Right atrium auricular region (tissue), 2 donors: ENCODE measurements around the gene AGPAT3. TPM values are rescaled to one million over a fixed set of nuclear protein-coding genes. Genes with fewer than 3 reads are reported as not detected.

ENCODE experiments used
- DNase-seq: peaks from one replicate; pipeline ENCODE4 v3.0.0-alpha.2; 2019; ENCODE audit warnings: low spot score
- H3K27ac ChIP-seq, 2 donors: fragments of 200-600 bp; sonication (generic); 1 replicate in 1 of 2; 2 replicates in 1 of 2; pipeline ENCODE4 v1.5.1; 2016 to 2019
- H3K27me3 ChIP-seq, 2 donors: fragments of 200-600 bp; sonication (generic); one replicate each; pipeline versions ENCODE4 v1.5.1 to v1.6.0; 2017 to 2019
- H3K36me3 ChIP-seq: fragments of 200-600 bp; sonication (generic); one replicate; pipeline ENCODE4 v1.5.1; 2016
- H3K4me1 ChIP-seq, 2 donors: fragments of 200-600 bp; sonication (generic); one replicate each; pipeline versions ENCODE4 v1.5.1 to v1.6.0; 2017 to 2019
- H3K4me3 ChIP-seq, 2 donors: fragments of 200-600 bp; sonication (generic); 1 replicate in 1 of 2; 2 replicates in 1 of 2; pipeline ENCODE4 v1.5.1; 2017 to 2019; ENCODE audit warnings: mild to moderate bottlenecking in 1 of 2, moderate library complexity in 1 of 2
- H3K9me3 ChIP-seq, 2 donors: fragments of 200-600 bp; sonication (generic); one replicate each; pipeline ENCODE4 v1.5.1; 2019
- CTCF ChIP-seq, 2 donors: fragments of 200-600 bp; sonication (generic); IDR thresholded peaks; one replicate each; pipeline ENCODE4 v1.5.1; 2019; ENCODE audit warnings: antibody characterized with exemption in 2 of 2
- total RNA-seq, 2 donors: library from RNA; depleted of rRNA; stranded (reverse); fragments of >200 nt; gene quantifications; one replicate each; pipeline ENCODE4 v1.1.0, GENCODE V29; 2016

Gene AGPAT3
- total RNA-seq, 2 donors from 2014 or later: 41.3 to 42.5 TPM

DNA sequence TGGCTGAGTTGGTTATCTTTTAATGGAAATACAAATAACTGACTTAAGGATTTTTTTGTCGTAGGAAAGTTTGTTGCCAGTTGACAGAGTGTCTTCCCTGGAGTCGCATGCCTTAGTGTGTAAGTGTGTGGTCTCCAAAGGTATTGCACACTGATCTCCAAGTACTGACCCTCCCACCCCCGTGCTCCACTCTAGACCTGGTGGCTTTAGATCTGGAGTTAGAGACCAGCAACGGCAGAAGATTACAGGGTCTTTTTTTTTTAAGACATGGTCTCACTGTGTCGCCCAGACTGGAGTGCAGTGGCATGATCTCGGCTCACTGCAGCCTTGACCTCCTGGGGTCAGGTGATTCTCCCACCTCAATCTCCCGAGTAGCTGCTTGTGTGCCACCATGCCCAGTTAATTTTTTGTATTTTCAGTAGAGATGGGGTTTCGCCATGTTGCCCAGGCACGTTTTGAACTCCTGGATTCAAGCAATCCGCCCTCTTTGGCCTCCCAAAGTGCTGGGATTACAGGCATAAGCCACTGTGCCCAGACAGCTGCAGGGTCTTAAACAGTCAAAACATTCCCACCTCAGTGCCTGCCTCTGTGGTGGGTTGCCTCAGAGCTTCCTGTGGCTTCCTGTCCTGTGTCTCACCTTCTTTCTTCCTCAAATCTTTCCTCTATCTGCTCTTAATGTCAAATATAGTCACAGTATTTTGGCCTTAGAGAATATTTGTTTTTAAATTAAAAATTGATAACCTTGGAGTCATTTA is 154.0 kb downstream of the AGPAT3 start:
- Histone ChIP-seq H3K4me1 (peaks cover 0 to 46% of the 10 kb centered on the region in 2 donors), H3K4me3 (no peak overlapping the region), H3K36me3 (no peaks in the 10 kb centered on the region), H3K27ac (no peak overlapping the region), H3K27me3 (no peaks in the 10 kb centered on the region), H3K9me3 (no peaks in the 10 kb centered on the region)
- no peak for TF ChIP-seq CTCF (IDR thresholded peaks at IDR 0.05)
- no peak for DNase-seq

DNA sequence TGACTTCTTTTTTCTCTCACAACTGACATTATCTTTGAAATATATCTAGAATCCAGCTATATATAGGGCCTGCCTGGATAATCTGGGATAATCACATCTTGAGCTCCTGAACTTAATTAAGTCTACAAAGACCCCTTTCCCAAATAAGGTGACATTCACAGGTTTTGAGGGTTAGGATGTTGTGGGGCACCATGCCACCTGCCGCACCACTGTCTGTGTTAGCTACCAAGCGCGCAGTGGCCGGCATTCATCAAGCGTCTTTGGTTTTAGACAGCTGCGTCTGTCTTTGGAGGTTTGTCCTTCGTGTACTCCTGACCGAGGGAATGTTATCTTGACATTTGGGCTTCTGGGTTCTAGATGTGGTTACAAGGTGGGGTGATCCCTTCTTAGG is 154.5 kb downstream of the AGPAT3 start:
- Histone ChIP-seq H3K36me3 (no peaks in the 10 kb centered on the region), H3K27ac (no peak overlapping the region), H3K27me3 (no peaks in the 10 kb centered on the region), H3K9me3 (no peaks in the 10 kb centered on the region), H3K4me1 (peaks cover 0 to 46% of the 10 kb centered on the region in 2 donors), H3K4me3 (no peak overlapping the region)
- no peak for TF ChIP-seq CTCF (IDR thresholded peaks at IDR 0.05)
- no peak for DNase-seq

- Histone ChIP-seq H3K4me1 (peaks cover 0 to 51% of the 10 kb centered on the region in 2 donors), H3K27me3 (no peaks in the 10 kb centered on the region), H3K9me3 (no peaks in the 10 kb centered on the region), H3K27ac (no peak overlapping the region), H3K4me3 (no peak overlapping the region), H3K36me3 (no peaks in the 10 kb centered on the region)
- no peak for TF ChIP-seq CTCF (IDR thresholded peaks at IDR 0.05)
- no peak for DNase-seq
Measured at GRCh38 chr21:44020551-44020950, 155.5 kb downstream of the AGPAT3 start.

- Histone ChIP-seq H3K27ac (peak overlapping the region; percentile 2 to 24), H3K27me3 (no peaks in the 10 kb centered on the region), H3K4me3 (no peak overlapping the region), H3K36me3 (no peaks in the 10 kb centered on the region), H3K4me1 (peaks cover 0 to 51% of the 10 kb centered on the region in 2 donors), H3K9me3 (no peaks in the 10 kb centered on the region)
- TF ChIP-seq CTCF (IDR thresholded peaks at IDR 0.05): no peak
- no peak for DNase-seq
Measured at GRCh38 chr21:44021064-44021463, 156.0 kb downstream of the AGPAT3 start.

GRCh38 chr21:44024257-44024656 is 159.2 kb downstream of the AGPAT3 start:
- Histone ChIP-seq H3K4me1 (peaks cover 0 to 46% of the 10 kb centered on the region in 2 donors), H3K36me3 (no peaks in the 10 kb centered on the region), H3K9me3 (no peaks in the 10 kb centered on the region), H3K27me3 (no peaks in the 10 kb centered on the region), H3K27ac (peak overlapping the region in 1 of 2 donors; percentile 50), H3K4me3 (no peak overlapping the region)
- TF ChIP-seq CTCF (IDR thresholded peaks at IDR 0.05): no peak
- DNase-seq: no peak
